Measurements from ENCODE around the gene KRTCAP2. TPM values are rescaled to one million over a fixed set of nuclear protein-coding genes. Genes with fewer than 3 reads are reported as not detected.

KRTCAP2 gene
- total RNA-seq, 1 experiment from 2014 or later: 204 TPM

Other genes with a start within 250 kb of the KRTCAP2 start
- 7.3 and 9.8 TPM in 2 replicates for gene PMVK, start 236.6 kb downstream of the KRTCAP2 start, total RNA-seq (2014; rRNA removed; shearing (Covaris generic))
- gene PBXIP1, start 217.2 kb downstream of the KRTCAP2 start, total RNA-seq (2014; rRNA removed; shearing (Covaris generic)): 43.6 and 48.5 TPM in 2 replicates
- 52.6 and 62.8 TPM in 2 replicates for gene PYGO2, start 211.5 kb downstream of the KRTCAP2 start, total RNA-seq (2014; rRNA removed; shearing (Covaris generic))
- gene SHC1, start 202.6 kb downstream of the KRTCAP2 start, total RNA-seq (2014; rRNA removed; shearing (Covaris generic)): 298 and 333 TPM in 2 replicates
- gene CKS1B, start 198.6 kb downstream of the KRTCAP2 start, total RNA-seq (2014; rRNA removed; shearing (Covaris generic)): 342 and 347 TPM in 2 replicates
- gene FLAD1, start 190.0 kb downstream of the KRTCAP2 start, total RNA-seq (2014; rRNA removed; shearing (Covaris generic)): 152 and 177 TPM in 2 replicates
- 0.21 and 1.00 TPM in 2 replicates for gene LENEP, start 179.7 kb downstream of the KRTCAP2 start, total RNA-seq (2014; rRNA removed; shearing (Covaris generic))
- gene ZBTB7B, start 170.5 kb downstream of the KRTCAP2 start, total RNA-seq (2014; rRNA removed; shearing (Covaris generic)): 39.2 and 40.6 TPM in 2 replicates
- gene DCST2, start 139.5 kb downstream of the KRTCAP2 start, total RNA-seq (2014; rRNA removed; shearing (Covaris generic)): 0.31 and 1.5 TPM in 2 replicates
- not detected in 2 replicates for gene DCST1, start 139.5 kb downstream of the KRTCAP2 start, total RNA-seq (2014; rRNA removed; shearing (Covaris generic))
- gene ADAM15, start 122.0 kb downstream of the KRTCAP2 start, total RNA-seq (2014; rRNA removed; shearing (Covaris generic)): 34.9 and 35.0 TPM in 2 replicates
- gene EFNA4, start 109.6 kb downstream of the KRTCAP2 start, total RNA-seq (2014; rRNA removed; shearing (Covaris generic)): 59.5 and 59.6 TPM in 2 replicates
- gene EFNA3, start 94.5 kb downstream of the KRTCAP2 start, total RNA-seq (2014; rRNA removed; shearing (Covaris generic)): 17.5 and 24.9 TPM in 2 replicates
- 4.9 and 6.4 TPM in 2 replicates for gene EFNA1, start 45.4 kb downstream of the KRTCAP2 start, total RNA-seq (2014; rRNA removed; shearing (Covaris generic))
- gene SLC50A1, start 37.5 kb downstream of the KRTCAP2 start, total RNA-seq (2014; rRNA removed; shearing (Covaris generic)): 73.7 and 79.2 TPM in 2 replicates
- 119 and 193 TPM in 2 replicates for gene DPM3, start 32.8 kb downstream of the KRTCAP2 start, total RNA-seq (2014; rRNA removed; shearing (Covaris generic))
- gene TRIM46, start 545 bp upstream of the KRTCAP2 start, total RNA-seq (2014; rRNA removed; shearing (Covaris generic)): 9.9 and 11.1 TPM in 2 replicates
- 14.9 and 21.5 TPM in 2 replicates for gene THBS3, start 34.6 kb upstream of the KRTCAP2 start, total RNA-seq (2014; rRNA removed; shearing (Covaris generic))
- 180 and 221 TPM in 2 replicates for gene MTX1, start 35.4 kb upstream of the KRTCAP2 start, total RNA-seq (2014; rRNA removed; shearing (Covaris generic))
- 9.4 and 14.7 TPM in 2 replicates for gene ENTREP3, start 82.2 kb upstream of the KRTCAP2 start, total RNA-seq (2014; rRNA removed; shearing (Covaris generic))
- 59.4 and 61.4 TPM in 2 replicates for gene SCAMP3, start 89.1 kb upstream of the KRTCAP2 start, total RNA-seq (2014; rRNA removed; shearing (Covaris generic))
- gene CLK2, start 100.2 kb upstream of the KRTCAP2 start, total RNA-seq (2014; rRNA removed; shearing (Covaris generic)): 38.7 and 48.6 TPM in 2 replicates
- 5.1 and 7.7 TPM in 2 replicates for gene HCN3, start 104.2 kb upstream of the KRTCAP2 start, total RNA-seq (2014; rRNA removed; shearing (Covaris generic))
- gene PKLR, start 128.1 kb upstream of the KRTCAP2 start, total RNA-seq (2014; rRNA removed; shearing (Covaris generic)): 1.00 and 2.2 TPM in 2 replicates
- 309 and 339 TPM in 2 replicates for gene FDPS, start 135.6 kb upstream of the KRTCAP2 start, total RNA-seq (2014; rRNA removed; shearing (Covaris generic))
- gene RUSC1, start 147.6 kb upstream of the KRTCAP2 start, total RNA-seq (2014; rRNA removed; shearing (Covaris generic)): 85.2 and 93.8 TPM in 2 replicates

All from H7 (cell line).